Effector memory CD4-positive, alpha-beta T cell (primary cell): ENCODE data around the gene PCBP1.
A peak's percentile ranks its signal among the peaks of the same experiment; 100 is the strongest.
"Not testable (repeated sequence)": the region's sequence is repeated elsewhere in the genome, so short reads cannot be mapped to it uniquely, and the experiment has no call there.

Experiments used
- DNase-seq, 3 donors: peaks; one replicate each; pipeline ENCODE4 v3.0.0-alpha.2; 2020
- H3K27ac ChIP-seq: 2 replicates; pipeline ENCODE4 v1.7.0; 2013; ENCODE audit warnings: mild to moderate bottlenecking, low read length, moderate library complexity; ENCODE audit not compliant: insufficient read depth, poor library complexity, severe bottlenecking
- H3K27me3 ChIP-seq: replicated peaks from 2 replicates; pipeline ENCODE4 v1.7.0; 2013; ENCODE audit warnings: mild to moderate bottlenecking, low read length; ENCODE audit not compliant: insufficient read depth, control insufficient read depth, poor library complexity, severe bottlenecking
- H3K36me3 ChIP-seq: 2 replicates; pipeline ENCODE4 v1.7.0; 2013; ENCODE audit warnings: mild to moderate bottlenecking, low read length, moderate library complexity; ENCODE audit not compliant: control insufficient read depth, insufficient read depth
- H3K4me1 ChIP-seq: 2 replicates; pipeline ENCODE4 v1.7.0; 2013; ENCODE audit warnings: low read length, mild to moderate bottlenecking; ENCODE audit not compliant: control insufficient read depth, insufficient read depth, poor library complexity, severe bottlenecking
- H3K4me3 ChIP-seq: 2 replicates; pipeline ENCODE4 v1.7.0; 2013; ENCODE audit warnings: low read length, low read depth, mild to moderate bottlenecking; ENCODE audit not compliant: insufficient read depth, poor library complexity, severe bottlenecking
- H3K9me3 ChIP-seq: 2 replicates; pipeline ENCODE4 v1.7.0; 2013; ENCODE audit warnings: mild to moderate bottlenecking, low read length, moderate library complexity; ENCODE audit not compliant: control insufficient read depth

The PCBP1 gene

DNA sequence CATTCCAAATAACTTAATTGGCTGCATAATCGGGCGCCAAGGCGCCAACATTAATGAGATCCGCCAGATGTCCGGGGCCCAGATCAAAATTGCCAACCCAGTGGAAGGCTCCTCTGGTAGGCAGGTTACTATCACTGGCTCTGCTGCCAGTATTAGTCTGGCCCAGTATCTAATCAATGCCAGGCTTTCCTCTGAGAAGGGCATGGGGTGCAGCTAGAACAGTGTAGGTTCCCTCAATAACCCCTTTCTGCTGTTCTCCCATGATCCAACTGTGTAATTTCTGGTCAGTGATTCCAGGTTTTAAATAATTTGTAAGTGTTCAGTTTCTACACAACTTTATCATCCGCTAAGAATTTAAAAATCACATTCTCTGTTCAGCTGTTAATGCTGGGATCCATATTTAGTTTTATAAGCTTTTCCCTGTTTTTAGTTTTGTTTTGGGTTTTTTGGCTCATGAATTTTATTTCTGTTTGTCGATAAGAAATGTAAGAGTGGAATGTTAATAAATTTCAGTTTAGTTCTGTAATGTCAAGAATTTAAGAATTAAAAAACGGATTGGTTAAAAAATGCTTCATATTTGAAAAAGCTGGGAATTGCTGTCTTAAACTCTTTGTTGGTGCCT is 1.4 kb downstream of the PCBP1 start:
- peaks cover 57% of the 10 kb centered on the region for H3K4me1 ChIP-seq
- H3K4me3 ChIP-seq, result peak overlapping the region; percentile 78
- no peaks in the 10 kb centered on the region for H3K27me3 ChIP-seq
- peaks cover 5% of the 10 kb centered on the region for H3K36me3 ChIP-seq
- no peak for DNase-seq
- peak overlapping the region; percentile 100 for H3K27ac ChIP-seq
- H3K9me3 ChIP-seq, result no peaks in the 10 kb centered on the region

DNA sequence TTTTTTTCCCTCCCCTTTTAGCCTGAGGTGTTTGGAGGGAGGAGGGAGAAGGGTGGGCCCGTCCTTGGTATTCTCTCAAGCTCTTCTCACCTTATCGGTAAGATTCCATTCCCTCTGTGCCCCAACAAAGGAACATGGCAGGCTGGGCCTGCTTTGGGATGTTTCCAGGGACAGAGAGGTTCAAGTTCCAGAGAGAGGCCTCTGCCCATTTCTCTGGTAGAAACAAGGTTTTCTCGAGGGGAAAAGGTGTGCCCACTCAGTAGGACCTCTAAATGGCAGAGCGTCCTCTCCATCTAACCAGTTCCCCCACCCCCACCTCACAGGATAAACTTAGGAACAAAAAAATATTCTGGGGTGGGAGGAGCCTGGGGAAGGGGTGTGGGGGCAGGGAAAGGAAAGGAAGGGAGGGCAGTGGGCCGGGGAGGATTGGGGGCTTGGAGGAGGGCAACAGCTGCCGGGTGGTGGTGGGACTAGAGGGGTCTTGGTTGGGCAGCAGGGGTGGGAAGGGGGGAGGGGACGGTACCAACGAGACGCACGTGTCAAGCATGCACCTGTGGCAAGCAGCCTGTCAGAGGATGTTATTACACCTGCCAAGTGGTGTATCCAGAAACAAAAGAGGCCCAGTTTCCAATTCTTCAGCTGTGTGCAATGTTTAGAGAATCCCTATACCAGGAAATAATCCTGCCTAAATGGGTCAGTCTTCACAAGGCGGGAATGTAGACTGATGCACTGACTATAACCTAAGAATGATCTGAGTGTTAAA is 2.1 kb downstream of the PCBP1 start:
- Histone ChIP-seq H3K9me3 (no peaks in the 10 kb centered on the region), H3K4me1 (peaks cover 56% of the 10 kb centered on the region), H3K4me3 (peak overlapping the region; percentile 78), H3K27ac (peak overlapping the region; percentile 100), H3K36me3 (peaks cover 5% of the 10 kb centered on the region), H3K27me3 (no peaks in the 10 kb centered on the region)
- no peak for DNase-seq

DNA sequence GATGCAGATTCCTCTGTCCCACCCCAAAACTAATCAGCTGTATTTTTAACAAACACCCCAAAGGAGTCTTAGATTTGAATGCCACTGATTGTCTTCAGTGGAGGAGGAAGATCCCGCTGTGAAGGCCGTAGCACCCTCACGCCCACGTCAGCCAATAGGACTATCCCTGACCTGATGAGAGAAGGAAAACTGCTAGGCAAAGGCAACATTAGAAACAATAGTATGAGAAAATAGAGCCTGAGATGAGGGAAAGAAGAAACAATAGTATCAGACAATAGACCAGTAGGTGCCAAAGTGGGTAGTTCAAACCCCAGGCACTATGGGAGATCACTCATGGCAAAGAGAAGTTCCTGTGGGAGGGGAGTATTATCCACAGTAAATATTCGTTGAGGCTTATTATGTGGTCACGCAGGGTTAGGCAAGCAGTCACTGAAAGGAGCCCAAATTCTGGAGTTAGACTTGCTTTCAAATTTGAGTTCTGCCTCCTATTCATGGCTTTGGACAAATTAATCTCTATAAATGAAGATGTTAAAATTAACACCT is 2.8 kb downstream of the PCBP1 start:
- DNase-seq, result no peak
- Histone ChIP-seq H3K4me3 (peak overlapping the region; percentile 78), H3K27me3 (no peaks in the 10 kb centered on the region), H3K36me3 (peaks cover 5% of the 10 kb centered on the region), H3K4me1 (peaks cover 56% of the 10 kb centered on the region), H3K9me3 (no peaks in the 10 kb centered on the region), H3K27ac (peak overlapping the region; percentile 100)

DNA sequence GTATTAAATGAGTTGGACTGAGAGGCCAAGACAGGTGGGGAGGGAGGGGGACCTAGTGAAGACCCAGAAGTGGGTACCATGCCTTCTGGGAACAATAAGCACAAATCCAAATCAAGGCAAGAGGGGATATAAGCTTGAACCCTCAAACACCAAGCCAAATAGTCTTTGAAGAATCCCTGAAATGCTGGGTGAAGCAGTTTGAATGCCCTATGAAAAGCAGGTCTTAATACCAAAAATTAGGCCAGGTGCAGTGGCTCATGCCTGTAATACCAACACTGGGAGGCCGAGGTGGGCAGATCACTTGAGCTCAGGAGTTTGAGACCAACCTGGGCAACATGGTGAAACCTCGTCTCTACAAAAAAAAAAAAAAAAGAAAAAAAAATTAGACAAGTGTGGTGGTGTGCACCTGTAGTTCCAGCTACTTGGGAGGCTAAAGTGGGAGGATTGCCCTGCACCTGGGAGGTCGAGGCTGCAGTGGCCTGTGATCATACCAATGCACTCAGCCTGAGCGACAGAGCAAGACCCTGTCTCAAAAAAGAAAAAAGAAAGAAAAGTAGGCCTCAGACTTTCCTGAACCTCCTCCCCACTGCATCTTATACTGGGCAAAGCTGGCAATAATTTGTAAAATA is 3.5 kb downstream of the PCBP1 start:
- Histone ChIP-seq H3K27me3 (no peaks in the 10 kb centered on the region), H3K27ac (peak overlapping the region; percentile 100), H3K4me1 (peaks cover 54% of the 10 kb centered on the region), H3K36me3 (peaks cover 5% of the 10 kb centered on the region), H3K9me3 (no peaks in the 10 kb centered on the region), H3K4me3 (no peak overlapping the region)
- no peak for DNase-seq

DNA sequence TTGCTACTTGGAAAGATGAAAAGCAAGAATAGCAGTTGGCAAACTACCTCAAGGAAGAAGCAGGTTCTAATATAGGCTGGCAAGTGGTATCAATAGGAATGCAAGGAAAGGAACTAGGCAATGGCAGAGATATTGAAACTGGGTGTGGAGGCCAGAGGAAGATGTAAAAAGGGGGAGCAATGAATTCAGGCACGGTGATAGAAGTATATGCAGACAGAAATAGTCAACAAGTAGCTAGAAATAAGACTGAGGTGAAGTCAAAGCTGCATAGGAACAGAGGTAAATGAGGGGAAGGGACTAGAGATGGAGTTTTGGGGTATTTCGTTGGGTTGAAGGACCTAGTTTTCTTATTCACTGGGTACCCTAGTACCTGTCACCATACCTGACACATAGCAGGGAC is 4.1 kb downstream of the PCBP1 start:
- Histone ChIP-seq H3K27ac (peak overlapping the region; percentile 34), H3K36me3 (peaks cover 5% of the 10 kb centered on the region), H3K27me3 (no peaks in the 10 kb centered on the region), H3K9me3 (no peaks in the 10 kb centered on the region), H3K4me1 (peaks cover 48% of the 10 kb centered on the region), H3K4me3 (no peak overlapping the region)
- DNase-seq, result no peak

DNA sequence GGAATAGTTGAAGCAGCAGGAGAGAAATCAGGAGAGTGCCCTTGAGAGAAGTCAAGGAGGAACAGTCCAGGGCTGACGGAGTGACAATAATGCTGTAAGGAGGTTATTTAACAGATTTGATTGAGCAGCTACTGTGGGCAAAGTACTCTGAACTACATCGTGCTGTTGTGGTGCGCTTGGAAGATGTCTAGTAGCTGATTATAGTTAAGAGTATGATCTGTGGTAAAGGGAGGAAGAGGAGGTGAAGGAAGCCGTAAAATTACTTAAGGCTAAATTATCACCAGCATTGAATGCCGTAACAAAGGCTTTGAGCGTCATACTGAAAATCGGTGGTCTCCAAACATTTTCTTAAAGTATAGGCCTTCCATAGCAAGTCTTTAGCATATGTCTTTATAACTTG is 4.5 kb downstream of the PCBP1 start:
- Histone ChIP-seq H3K27ac (peak overlapping the region; percentile 34), H3K36me3 (peaks cover 5% of the 10 kb centered on the region), H3K9me3 (no peaks in the 10 kb centered on the region), H3K4me3 (no peak overlapping the region), H3K27me3 (no peaks in the 10 kb centered on the region), H3K4me1 (peaks cover 48% of the 10 kb centered on the region)
- no peak for DNase-seq

DNA sequence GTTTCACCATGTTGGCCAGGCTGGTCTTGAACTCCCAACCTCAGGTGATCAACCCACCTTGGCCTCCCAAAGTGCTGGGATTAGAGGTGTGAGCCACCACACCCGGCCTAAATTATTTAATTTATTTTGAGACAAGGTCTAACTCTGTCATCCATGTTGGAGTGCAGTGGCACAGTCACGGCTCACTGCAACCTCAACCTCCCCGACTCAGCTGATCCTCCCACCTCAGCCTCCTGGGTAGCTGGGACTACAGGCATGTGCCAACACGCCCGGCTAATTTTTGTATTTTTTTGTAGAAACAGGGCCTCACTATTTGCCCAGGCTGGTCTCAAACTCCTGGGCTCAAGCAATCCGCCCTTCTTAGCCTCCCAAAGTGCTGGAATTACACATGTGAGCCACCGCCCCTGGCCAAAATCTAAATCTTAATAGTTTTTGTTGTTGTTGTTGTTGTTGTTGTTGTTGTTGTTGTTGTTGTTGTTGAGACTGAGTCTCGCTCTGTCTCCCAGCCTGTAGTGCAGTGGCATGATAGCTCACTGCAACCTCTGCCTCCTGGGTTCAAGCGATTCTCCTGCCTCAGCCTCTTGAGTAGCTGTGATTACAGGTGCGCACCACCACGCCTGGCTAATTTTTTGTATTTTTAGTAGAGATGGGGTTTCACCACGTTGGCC is 5.4 kb downstream of the PCBP1 start:
- not testable (repeated sequence) for H3K27ac ChIP-seq, H3K27me3 ChIP-seq, DNase-seq, H3K36me3 ChIP-seq, H3K9me3 ChIP-seq, H3K4me3 ChIP-seq
- H3K4me1 ChIP-seq, result peaks cover 48% of the 10 kb centered on the region

DNA sequence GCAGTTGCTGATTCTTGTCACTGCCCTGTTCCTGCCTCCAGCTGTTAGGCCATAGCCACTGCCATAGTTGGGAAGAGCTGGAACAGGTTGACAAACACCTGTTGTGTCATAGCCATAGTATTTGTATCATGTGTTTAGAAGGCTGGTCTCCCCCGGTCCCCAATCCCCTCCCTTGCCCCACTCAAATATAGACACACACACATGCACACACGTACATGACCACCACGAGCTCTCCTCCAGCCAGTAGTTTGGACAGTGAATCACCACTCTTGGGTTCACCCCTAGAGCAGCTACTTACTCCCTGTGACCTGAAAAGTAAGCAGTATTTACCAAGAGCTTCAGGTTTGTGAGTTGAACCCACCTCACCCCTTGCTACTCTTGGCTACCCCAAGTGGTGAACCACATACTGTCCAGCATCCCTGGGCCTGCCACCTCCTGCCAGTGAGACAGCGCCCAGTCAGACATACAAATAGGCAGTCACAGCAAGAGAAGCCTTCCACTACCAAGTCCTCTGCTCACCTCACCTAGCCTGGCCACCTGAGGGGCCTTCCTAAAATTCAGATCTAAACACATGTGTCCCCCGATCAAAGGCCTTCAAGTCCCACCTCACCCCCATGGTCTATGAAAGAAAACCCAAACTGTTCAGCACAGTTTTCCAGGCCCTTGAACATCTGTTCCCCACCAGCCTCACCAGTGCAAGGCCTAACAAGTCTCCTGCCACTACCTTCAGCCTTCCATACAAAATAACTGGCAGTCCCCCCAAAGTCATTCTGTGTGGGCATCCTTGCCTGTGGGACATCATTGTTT is 7.1 kb downstream of the PCBP1 start:
- peak overlapping the region; percentile 28 for H3K4me3 ChIP-seq

DNA sequence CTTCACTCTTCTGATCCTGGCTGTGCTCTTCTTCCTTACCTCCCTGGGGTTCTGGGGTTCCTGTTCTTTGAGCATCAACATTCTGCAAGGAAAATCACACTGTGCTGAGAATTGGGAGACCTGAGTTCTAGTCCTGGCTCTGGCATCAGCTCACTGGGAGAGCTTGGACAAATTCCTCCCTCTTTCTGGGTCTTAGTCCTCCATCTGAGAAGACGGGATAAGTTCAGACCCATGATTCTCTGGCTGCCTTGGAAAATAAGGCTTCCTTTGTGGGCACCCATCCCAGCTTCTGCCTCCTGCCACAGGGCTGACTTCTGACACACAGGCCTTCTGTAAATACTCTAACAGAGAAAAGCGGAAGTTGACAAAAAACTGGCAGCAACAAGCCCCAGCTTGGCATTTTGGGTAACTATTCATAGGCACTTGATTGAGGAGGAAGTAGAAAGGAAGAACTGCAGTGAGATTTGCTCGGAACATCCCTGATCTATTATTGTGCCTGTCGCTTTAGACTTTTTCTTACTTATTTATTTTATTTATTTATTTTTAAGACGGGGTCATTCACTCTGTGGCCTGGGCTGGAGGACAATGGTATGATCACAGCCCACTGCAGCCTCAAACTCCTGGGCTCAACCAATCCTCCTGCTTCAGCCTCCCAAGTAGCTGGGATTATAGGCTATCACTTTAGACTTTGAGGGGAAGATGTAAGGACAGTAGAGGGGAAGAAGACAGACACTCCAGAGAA is 7.9 kb downstream of the PCBP1 start:
- H3K4me3 ChIP-seq, result peak overlapping the region; percentile 28
- peaks cover 37% of the 10 kb centered on the region for H3K4me1 ChIP-seq
- H3K27me3 ChIP-seq, result no peaks in the 10 kb centered on the region
- H3K36me3 ChIP-seq, result no peaks in the 10 kb centered on the region
- H3K9me3 ChIP-seq, result no peaks in the 10 kb centered on the region
- DNase-seq, result peak; percentile 17 to 36 (median 34)
- peak overlapping the region; percentile 80 for H3K27ac ChIP-seq

More for the DNA sequence above, 7.1 kb downstream of the PCBP1 start:
- Histone ChIP-seq H3K36me3 (no peaks in the 10 kb centered on the region), H3K4me1 (peaks cover 45% of the 10 kb centered on the region), H3K27me3 (no peaks in the 10 kb centered on the region), H3K27ac (peak overlapping the region; percentile 80), H3K9me3 (no peaks in the 10 kb centered on the region)
- no peak for DNase-seq
